Activated T-cell treated with anti-CD3 and anti-CD28 coated beads, Interleukin-2, amount 50 U/mL, for 48 hours (primary cell): ENCODE data around the gene RBCK1.

Source experiments
- DNase-seq, 2 experiments: peaks; one replicate each; pipeline ENCODE4 v3.0.0-alpha.2; 2020

The RBCK1 gene

DNA sequence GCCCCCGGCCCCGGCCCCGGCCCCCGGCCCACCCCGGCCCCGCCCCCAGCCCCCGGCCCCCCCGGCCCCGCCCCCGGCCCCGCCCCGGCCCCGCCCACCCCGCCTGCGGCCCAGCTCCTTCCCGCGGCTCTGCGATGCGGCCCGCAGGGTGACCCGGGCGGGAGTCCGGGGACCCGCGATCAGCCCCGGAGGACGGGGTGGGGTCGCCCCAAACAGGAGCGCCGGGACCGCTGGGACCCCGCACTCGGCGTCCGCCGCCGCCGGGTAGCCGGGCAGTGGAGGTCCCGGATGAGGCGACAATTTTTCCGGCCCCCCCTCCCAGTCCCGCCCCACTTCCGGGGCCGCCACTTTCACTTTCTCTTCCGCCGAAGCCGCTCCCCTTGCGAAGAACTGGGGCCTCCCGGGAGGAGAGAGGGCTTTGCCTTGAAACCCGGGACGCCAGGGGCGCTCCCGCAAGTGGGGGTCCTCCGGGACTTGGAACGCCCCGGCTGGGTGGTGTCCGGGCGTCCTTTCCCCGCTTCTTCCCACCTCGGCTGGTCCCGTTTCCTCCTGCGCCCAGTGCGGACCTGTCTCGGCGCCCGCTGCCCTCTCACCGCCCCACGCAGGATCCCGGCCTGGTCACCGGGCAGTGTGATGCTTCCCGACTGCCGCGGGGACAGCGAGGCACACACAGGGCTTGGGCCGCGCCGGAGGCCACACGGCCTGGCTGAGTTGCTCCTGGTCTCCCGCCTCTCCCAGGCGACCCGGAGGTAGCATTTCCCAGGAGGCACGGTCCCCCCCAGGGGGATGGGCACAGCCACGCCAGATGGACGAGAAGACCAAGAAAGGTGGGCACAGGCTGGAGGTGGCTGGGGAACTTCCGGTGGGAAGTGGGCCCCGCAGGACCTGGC, at the start of gene RBCK1:
Gene RBCK1 (plus strand): TSS at position 347 of the 890 bp plus-strand sequence. CDS start 459 bp downstream, at position 806.
- DNase-seq, result peak; percentile 93 to 94

DNA sequence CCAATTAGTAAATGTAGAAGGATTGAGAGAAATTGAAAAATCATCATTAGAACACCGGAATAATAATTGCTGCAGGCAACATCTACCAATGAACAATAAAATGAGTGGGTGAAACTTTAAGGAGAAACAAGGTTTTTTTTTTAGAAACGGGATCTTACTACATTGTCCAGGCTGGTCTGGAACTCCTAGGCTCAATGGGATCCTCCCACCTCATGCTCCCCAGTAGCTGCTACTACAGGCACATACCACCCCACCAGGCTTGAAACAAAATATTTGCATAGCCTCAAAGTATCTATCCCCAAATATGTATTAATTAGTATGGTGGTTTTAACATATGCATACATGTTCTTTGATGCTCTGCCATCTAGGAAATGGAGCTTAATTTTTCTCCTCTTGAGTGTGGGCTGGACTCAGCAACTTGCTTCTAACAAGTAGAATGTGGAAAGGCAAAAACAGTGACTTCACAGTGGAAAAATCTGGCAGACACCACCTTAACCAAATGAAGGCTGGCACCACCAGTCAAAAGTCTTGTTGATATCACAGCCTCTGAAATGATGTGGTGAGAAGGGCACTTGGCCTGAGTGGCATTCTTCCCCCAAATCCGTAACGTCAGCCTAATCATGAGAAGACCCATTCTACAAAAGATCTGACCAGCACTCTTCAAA, 49.1 kb upstream of the RBCK1 start:
- no peak for DNase-seq

DNA sequence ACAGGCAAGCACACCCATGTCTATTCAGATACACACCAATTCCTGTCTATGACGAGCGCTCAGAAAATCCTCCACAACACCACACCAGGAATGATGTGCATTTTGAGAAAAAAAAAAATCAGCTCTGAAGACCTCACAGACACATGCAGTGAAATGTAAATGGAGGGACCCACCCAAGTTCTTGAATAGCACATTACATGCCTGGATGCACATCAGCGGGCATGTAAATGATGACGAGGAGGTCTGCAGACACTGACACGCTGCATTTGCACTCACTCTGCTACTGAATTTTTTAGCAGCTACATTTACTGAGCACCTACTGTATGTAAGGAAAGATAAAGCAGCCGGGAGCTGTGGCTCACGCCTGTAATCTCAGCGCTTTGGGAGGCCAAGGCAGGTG, 46.5 kb upstream of the RBCK1 start:
- DNase-seq, result no peak

DNA sequence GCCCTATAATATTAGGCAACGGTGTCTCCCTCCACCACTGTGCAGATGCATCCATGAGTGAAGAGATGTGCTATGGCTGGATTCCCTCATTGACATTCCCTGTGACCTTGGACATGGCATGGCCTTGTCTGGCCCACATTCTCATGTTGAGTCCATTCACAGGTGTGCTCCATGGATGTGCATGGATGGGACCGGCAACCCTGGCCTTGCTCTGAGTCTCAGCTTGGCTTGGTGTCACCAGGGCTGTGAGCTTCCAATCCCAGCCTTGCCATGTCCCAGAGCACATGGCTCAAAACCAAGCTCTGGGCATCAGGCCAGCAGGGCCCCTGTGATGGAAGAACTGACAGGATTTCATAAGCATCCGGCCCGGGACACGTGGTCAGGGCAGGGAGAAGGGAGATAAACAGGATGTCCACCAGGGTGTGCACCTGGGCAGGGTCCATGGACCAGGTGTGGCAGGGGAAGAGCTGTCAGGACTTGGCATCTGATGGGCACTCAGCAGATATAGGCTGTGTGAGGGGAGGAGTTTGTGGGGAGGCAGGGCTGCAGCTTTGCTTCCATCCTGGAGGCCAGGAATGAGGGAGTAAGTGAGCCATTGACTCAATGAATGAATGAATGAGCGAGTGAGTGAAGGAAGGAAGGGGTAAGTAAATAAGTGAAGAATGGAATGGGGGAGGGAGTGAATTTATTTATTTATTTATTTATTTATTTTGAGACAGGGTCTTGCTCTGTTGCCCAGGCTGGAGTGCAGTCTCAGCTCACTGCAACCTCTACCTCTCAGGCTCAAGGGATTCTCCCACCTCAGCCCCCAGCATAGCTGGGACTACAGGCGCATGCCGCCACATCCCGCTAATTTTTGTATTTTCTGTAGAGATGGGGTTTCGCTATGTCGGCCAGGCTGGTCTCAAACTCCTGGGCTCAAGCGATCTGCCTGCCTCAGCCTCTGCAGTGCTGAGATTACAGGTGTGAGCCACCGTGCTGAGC, 45.5 kb upstream of the RBCK1 start:
- DNase-seq, result peak; percentile 64 to 65

DNA sequence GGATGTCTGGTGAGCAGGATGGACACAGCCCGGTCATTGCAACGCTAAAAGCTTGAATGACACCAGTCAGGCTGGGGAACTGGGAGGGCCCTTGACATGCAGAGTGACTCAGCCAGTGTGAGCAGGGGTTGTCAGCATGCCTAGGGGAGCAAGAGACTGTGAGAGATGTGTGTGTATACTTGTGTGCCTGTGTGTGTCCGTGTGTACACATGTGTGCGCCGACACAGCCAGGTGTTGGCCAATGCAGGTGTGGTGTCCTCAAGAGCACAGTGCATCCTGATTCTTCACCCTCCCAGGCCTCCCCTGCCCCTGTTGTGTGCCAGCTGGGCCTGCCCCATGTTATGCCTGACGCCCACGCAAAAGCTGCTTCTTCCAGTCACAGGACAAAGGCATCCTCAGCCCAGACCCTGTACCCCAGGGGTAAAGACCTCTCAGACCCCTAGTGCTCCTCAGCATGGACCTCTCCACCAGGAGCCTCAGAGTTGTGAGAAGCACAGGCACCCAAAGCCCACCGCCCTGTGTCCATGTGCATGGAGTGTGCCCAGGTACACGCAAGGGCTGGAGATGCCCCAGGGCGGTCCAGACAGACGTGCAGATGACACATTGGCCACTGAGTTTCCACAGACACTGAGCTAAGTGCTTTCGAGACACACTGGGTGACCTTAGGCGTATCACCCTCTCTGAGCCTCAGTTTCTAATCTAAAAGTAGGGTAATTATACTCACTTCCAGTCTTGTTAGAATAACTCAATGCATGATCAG, 44.6 kb upstream of the RBCK1 start:
- DNase-seq, result no peak

DNA sequence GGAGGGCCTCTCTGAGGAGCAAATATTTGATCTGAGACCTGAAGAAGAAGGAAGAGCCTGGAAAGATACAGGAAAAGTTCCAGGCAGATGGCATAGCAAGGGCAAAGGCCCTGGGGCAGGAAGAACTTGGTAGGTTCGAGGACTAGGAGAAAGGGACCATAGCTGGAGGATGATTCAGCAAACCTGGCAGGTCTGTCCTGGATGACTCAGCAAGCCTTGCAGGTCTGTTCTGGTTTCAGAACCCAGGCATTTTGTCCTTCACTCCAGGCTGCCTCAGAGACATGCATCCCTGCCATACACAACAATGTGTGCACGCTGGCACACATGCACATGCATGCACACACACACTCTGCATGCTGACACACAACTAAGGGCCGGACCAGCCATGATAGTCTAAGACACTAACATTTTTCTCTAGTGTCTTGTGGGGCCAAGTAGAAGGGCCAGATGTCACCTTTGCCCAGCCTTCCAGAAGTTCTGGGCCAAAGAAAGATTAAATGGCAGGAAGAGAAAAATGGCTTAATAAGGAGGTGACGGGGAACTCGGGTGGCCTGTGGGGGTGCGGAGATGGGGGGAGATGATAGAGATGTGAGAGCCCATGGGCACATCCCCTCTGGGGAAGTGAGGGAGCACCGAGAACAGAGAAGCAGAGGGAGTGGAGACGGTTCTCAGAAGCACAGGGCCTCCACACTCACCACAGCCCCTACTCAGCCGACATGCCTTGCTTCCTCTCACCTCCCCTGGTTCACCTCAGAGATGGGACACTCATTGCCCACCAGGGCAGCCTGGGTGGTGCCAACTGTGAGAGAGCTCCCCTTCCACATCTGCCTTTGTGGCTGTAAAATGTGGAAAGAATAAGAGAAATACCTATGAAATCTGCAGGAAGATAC, 42.9 kb upstream of the RBCK1 start:
- DNase-seq, result peak in 1 of 2 experiments; percentile 32

DNA sequence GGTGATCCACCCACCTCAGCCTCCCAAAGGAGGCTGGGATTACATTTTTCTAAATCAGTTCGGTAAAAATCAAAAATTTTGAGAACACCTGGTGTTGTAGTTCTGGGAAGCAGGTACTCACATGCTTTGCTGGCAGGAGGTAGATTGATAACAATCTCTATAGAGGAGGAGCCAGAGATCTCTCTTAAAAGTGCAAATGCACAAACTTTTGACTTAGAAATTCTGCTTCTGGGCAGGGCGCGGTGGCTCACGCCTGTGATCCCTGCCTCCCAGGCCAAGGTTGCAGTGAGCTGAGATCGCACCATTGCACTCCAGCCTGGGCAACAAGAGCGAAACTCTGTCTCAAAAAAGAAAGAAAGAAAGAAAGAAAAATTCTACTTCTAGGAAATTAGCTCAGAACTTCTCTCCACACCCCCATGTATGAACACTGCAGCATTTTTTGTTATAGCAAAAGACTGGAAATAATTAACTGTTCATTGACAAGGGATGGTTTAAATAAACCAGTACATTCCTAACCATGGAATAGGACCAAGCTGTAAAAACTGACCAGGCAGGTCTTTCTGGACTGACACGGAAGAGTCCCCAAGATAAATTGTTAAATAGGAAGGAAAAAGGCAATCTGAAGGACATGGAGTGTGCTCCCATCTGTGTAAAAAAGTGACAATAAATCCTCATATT, 41.9 kb upstream of the RBCK1 start:
- no peak for DNase-seq

DNA sequence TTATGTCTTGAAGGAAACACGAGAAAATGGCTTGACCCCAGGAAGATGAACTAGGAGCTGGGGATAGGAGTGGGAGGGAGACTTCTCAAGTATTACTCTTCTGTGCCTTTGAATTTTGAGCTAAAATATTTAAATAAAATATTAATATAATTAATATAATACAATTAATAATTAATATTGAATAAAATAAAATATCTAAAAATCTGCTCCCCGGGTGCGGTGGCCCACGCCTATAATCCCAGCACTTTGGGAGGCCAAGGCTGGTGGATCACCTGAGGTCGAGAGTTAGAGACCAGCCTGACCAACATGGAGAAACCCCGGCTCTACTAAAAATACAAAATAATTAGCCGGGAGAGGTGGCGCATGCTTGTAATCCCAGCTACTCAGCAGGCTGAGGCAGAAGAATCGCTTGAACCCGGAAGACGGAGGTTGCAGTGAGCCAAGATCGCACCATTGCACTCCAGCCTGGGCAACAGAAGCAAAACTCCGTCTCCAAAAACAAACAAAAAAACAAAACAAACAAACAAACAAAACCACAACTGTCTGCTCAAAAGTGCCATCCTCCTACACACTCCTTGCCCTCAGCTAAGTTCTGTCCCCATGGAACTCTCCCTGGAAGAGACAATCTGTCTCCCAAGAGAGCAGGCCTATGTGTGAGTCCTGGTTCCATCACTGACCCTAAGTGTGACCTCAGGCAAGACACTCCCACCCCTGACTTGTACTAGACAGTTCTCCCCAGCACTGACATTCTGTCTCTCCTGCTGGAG, 41.2 kb upstream of the RBCK1 start:
- DNase-seq, result no peak

DNA sequence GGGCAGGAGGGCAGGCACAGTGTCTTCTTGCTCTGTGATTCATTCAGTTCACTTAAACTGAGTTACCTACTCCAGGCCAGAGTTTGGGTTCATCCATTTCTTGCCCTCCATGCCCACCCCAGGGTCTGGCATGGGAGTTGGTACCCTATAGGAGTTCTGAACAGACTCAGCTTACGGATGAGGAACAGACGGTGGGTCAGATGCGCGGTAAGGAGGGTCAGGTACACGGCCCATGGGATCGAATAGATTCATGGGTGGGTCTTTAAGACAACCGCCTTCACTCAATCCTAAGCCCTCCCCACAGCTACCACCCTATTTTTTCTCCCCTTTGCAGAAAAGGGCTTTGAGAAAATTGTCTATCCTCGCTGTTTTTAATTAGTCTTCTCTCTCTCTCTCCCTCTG, 40.6 kb upstream of the RBCK1 start:
- no peak for DNase-seq

DNA sequence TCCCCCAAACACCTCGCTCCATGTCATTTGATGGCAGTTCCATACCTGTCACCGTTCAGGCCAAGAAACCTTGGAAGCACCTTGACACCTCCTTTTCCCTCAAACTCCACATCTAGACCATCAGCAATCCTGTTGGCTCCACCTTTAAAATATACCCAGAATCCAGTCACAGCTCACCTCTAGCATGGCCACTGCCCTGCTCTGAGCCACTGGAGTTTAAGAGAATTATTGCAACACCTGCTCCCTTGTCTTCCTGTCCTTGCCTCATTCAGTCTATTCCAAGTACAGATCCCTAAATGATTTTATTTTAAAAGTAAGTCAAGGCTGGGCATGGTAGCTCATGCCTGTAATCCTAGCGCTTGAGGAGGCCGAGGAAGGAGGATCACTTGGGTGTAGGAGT, 39.2 kb upstream of the RBCK1 start:
- no peak for DNase-seq

DNA sequence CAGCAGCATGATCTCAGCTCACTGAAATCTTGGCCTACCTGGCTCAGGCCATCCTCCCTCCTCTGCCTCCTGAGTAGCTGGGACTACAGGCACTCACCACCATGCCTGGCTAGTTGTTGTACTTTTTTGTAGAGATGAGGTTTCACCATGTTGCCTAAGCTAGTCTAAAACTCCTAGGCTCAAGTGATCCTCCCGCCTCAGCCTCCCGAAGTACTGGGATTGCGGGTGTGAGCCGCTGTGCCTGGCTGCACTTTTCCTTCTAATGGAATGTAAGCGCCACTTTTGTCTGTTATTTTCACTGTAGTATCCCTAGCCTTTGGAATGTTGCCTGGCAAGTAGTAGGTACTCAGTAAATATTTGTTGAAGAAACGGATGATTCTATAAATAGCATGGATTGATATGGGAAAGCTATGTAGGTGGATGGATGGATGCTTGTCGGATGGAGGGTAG, 37.9 kb upstream of the RBCK1 start:
- DNase-seq, result no peak

DNA sequence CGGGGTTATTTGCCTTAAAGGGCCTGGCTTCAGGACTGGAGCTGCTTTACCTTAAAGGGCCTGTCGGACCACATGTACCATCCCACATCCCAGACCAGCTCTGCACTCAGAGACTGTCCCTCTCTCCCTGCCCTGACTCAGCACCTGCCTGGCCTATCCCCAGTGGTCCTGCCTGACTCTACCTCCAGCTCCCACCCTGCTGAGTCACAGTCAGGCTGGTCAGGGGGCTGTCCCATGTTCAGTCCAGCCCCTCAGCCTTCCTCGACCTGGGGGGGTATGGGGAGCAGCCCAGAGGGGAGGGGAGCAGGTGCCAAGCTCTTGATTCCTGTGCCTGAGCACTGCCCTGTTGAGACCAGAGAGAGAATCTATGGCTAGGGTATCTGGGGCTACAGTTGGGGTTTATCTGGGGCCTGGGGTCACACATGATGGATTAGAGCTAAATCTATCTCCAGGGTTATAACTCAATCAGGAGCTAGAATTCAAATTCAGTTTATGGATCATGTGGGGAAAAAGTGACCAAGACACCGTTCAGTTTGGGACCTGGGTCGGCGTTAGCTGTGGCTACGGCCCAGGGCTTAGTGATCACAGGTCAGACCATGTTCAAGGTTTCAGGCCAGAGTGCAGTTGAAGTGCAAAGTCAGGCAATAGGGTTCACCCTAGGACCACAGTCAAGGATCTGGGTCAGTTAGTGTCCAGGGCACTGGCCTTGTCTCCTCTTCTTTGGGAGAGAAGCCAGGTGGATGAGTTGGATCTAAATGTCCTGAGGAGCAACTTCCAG, 36.9 kb upstream of the RBCK1 start:
- DNase-seq, result no peak

DNA sequence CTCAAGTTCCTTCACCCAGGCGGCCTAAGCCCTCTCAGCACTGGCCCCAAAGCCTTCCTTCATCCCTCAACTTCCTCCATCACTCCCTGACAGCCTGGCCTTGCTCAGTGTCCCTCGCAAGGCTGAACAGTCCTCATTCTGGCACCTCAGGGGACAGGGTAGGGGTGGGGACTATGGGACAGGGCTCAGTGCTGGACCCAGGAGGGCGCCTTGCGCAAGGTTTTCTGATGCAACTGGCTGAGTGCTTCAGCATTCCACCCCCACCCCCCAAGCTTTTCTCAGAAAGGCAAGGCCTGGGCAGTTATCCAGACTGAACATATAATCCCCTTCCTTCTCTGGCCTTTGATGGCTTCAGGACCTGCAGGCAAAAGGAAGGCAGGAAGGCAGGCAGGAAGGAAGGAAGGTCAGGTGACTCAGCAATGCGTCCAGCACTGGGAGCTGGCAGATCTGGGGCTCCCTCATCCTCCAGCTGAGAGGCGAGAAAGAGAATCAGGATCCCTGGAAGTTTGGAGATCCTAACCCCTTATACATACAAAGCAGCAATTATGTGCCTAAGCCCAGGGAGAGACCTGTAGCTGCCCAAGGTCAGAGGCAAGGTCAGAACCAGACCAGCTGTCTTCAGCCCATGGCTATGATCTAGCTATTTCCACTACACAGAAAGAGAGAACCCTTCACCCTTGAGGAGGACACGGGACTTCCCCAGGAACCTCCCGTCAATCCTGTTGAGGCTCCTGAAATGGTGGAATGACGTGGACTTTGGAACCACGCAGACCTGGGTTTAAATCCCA, 36.1 kb upstream of the RBCK1 start:
- no peak for DNase-seq

DNA sequence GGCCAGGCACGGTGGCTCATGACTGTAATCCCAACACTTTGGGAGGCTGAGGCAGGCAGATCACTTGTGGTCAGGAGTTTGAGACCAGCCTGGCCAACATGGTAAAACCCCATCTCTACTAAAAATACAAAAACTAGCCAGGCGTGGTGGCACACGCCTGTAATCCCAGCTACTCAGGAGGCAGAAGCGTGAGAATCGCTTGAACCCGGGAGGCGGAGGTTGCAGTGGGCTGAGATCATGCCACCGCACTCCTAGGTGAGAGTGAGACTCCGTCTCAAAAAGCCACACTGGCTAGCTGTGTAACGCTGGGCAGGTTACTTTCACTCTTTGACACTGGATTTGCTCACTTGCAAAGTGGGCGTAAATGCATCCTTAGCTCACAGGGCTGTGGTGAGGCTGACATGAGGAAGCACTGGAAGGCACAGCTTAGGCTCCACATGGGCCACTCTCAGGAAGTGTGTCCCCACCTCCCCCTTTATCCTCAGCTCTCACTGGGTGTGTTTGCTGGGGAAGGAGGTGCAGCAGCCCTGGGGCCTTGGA, 35.5 kb upstream of the RBCK1 start:
- DNase-seq, result peak in 1 of 2 experiments; percentile 34

DNA sequence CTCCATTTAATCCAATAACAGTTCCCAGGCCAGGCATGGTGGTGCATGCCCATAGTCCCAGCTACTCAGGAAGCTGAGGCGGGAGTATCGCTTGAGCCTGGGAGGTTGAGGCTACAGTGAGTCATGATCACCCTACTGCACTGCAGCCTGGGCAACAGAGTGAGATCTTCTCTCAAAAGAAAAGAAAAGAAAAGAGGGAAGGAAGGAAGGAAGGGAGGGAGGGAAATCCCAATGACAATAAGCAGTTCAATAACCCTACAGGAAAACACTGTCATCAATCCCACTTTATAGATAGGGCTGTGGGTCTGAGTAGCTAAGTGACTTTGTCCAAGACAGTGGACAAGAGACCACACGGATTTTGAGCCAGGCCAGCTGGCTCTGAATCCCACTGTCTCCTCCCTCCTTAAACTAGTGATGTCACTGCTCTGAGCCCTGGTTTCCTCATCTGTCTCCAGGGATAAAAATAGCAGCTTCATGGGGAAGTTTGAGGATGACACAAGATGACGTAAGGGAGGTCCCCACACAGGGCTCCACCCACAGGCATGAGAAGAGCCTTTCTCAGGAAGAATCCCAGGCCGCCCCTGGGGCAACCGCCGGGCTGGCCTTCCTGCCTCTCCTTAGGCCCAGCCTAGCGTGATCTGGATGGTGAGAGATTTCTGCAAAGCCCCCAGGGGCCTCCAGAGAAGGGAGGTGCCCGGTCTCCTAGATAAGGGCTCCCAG, 34.8 kb upstream of the RBCK1 start:
- no peak for DNase-seq

DNA sequence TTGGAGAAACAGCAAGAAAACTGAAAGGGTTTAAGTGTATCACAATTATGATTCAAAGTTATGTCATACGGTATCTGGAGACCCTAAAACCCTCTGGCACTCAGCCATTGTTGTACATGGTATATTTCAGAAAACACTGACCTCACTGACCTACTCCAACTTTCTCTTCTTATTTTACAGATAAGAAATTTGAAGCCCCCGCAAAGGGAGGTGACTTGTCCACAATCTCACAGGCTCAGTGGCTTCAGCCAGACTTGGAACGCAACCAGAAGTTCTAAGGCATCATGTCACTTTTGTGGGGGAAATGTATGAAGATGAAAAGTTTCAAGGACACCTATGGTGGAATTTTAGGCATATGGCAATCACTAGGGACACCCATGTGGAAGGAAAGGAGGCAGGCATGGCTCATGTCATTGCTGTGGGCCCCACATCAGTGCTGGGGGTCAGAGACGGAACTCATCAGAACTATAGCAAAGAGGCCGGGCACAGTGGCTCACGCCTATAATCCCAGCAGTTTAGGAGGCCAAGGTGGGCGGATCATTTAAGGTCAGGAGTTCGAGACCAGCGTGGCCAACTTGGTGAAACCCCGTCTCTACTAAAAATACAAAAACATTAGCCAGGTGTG, 32.7 kb upstream of the RBCK1 start:
- DNase-seq, result no peak

DNA sequence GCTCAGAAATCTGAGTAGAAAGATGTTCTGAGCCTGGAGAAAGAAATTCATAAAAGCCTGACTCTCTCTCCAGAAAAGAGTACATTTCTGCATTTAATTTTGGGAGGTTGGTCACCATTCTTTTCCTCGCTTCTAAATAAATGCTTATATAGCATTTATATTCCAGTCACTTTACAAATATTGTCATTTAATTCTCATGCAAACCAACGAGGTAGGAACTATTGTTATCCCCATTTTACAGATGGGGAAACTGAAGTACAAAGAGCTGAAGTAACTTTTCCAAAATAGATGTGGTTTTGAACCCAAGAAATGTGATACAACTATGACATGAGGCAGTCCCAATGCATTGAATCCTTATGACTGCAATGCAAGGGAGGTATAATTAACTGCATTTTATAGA, 32.0 kb upstream of the RBCK1 start:
- DNase-seq, result no peak
